GM19035 (cell line): ENCODE data around the gene ADNP2.
A peak's percentile ranks its signal among the peaks of the same experiment; 100 is the strongest.

Experiments
- ATAC-seq: cut with Tn5 transposase; IDR thresholded peaks from one replicate; pipeline ENCODE4 v1.9.1; 2021; ENCODE audit not compliant: unreplicated experiment

The ADNP2 gene

GRCh38 chr18:80106482-80107051 lies 2.5 kb upstream of the ADNP2 start:
- ATAC-seq, result no peak

DNA sequence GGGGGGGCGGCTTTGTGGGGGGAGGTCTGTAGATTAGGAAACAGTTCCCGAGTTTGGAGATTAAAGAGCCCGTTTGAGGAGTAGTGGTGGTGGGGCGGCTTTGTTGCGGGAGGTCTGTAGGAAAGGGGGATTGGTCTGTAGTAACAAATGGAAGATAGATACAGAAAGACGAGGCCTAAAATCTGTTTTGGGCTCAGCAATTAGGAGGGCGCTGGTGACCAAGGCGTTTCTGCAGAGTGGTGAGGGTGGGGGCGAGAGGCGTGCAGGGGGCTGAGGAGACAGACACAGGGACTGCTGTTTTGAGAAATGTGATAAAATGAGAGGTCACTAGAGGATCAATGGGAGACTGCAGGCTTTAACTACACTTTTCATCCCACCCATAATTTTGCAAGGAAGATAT lies 1.6 kb upstream of the ADNP2 start:
- no peak for ATAC-seq

DNA sequence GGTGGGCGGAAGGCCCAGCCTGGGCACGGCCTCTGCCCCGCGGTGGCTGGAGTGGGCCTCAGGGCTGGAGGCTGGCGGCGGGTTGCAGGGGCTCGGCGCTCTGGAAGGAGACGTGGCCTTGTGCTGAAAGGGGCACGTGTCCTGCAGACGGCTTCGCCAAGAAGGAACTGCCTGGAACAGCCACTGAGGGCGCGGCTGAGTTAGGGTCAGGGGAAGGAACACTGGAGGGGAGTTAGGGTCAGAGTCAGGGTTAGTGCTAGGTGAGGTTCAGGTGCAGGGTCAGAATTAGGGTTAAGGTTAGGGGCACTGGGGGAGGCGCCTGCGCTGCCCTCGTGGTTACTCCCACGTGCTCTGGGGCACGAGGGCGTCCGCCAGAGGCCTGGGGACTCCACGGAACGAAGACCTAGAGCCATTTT lies 933 bp upstream of the ADNP2 start:
- ATAC-seq, result no peak

DNA sequence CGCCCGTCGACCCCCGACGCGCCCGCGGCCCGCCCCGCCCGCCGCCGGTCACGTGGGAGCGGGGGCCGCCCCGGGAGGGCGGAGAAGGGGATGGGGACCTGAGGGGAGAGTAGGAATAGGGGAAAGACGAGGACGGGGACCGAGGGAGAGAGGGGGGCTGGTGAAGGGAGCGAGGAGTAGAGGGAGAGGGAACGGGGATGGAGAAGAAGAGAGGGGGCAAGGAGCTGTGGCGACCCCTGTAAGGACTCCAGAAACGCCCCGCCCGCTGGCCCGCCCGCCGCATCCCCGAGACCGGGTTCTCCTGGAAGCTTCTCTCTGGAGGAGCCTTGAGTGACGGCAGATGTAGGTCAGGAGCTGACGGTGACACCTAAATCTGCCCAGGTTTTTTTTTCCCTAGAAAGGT lies 615 bp downstream of the ADNP2 start:
- peak; percentile 30 for ATAC-seq

DNA sequence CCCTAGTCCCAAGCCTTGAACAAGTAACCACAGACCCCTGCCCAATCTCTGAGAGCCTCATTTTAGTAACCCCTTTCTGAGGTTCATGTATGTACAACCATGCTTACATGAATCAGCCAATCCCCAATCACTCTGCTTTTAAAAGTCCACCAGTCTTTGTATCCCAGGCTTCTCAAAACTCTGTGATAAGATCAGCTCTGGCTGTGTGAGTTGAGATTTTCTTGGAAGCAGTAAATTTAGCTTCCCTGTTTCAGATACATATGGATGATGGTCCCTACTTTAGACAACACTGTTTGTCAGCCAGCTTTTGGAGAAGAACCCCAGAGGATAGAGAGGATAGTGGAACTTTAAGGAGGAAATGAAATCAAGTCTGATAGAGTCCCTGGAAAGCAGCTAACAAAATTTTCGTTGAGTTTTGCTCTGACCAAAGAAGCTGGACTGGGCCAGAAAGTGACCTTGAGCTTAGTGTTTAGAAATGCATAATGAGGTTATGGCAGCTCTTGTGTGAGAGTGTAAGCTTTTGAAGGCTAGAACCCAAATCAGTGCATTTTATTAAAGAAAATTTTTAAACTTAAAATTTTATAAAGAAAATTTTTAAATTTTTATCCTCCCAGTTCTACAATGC lies 3.7 kb downstream of the ADNP2 start:
- ATAC-seq, result no peak

DNA sequence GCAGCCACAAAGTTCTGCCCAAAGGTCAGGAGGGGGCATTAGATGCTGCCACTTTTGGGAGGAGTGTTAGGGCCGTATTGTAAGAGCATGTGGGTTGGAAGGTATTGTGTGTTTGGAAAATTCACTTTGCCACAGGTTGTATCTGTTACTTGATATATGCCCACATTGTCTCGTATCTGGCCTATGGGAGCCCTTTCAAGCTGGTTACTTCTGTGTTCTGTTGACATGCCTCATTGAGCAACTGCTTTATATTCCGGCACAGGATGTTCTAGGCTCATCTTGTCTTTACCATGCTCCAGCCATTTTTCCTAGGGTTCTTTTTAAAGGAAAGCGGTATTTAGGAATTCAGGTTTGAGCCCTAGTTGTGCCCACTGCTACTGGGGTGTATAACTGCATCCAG lies 6.0 kb downstream of the ADNP2 start:
- no peak for ATAC-seq

DNA sequence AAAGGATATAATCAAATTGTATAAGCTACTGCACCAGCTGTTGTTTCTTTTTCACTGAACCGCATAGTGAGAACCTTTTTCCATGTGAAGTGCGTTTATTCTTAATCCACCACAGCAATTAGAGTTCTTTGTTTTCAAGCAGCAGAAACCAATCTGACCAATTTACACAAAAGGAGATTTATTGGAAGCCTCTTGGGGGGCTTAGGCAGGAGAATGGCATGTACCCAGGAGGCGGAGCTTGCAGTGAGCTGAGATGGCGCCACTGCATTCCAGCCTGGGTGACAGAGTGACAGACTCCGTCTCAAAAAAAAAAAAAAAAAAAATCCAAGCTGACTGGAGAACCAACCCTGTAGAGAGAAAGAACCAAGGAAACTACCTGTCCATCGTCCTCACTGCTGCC lies 10.0 kb downstream of the ADNP2 start:
- ATAC-seq, result no peak

DNA sequence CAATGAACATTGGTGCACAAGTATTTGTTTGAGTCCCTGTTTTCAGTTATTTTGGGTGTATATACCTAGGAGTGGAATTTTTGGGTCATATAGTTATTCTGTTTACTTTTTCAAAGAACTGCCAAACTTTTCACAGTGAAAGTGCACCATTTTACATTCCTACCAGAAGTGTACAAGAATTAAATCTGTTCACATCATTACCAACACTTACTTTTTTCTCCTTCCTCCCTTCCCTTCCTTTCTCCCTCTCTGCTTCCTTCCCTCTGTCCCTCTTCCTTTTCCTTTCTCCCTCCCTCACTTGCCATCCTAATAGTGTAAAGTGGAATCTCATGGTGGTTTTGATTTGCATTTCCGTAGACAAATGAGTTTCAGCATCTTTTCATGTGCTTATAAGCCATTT lies 11.9 kb downstream of the ADNP2 start:
- ATAC-seq, result no peak

GRCh38 chr18:80124131-80124530 lies 15.1 kb downstream of the ADNP2 start:
- ATAC-seq, result no peak

- ATAC-seq, result no peak
Observed at GRCh38 chr18:80126797-80127196, 17.7 kb downstream of the ADNP2 start.

- ATAC-seq, result no peak
Observed at GRCh38 chr18:80127635-80128034, 18.6 kb downstream of the ADNP2 start.

GRCh38 chr18:80129672-80130367 lies 20.8 kb downstream of the ADNP2 start:
- no peak for ATAC-seq

- no peak for ATAC-seq
Observed at GRCh38 chr18:80130555-80130954, 21.5 kb downstream of the ADNP2 start.

GRCh38 chr18:80132180-80132812 lies 23.2 kb downstream of the ADNP2 start:
- ATAC-seq, result no peak

GRCh38 chr18:80133124-80133523 lies 24.1 kb downstream of the ADNP2 start:
- ATAC-seq, result no peak

- ATAC-seq, result no peak
Observed at GRCh38 chr18:80135136-80135535, 26.1 kb downstream of the ADNP2 start.

DNA sequence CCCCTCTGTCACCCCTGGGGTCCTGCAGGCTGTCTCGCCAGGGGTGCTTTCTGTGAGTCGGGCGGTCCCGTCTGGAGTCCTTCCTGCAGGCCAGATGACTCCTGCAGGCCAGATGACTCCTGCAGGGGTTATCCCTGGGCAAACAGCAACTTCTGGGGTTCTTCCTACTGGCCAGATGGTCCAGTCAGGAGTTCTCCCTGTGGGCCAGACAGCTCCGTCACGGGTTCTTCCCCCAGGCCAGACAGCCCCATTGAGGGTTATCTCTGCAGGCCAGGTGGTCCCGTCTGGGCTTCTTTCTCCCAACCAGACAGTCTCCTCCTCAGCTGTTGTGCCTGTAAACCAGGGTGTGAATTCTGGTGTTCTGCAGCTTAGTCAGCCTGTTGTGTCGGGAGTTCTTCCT lies 27.6 kb downstream of the ADNP2 start:
- no peak for ATAC-seq

DNA sequence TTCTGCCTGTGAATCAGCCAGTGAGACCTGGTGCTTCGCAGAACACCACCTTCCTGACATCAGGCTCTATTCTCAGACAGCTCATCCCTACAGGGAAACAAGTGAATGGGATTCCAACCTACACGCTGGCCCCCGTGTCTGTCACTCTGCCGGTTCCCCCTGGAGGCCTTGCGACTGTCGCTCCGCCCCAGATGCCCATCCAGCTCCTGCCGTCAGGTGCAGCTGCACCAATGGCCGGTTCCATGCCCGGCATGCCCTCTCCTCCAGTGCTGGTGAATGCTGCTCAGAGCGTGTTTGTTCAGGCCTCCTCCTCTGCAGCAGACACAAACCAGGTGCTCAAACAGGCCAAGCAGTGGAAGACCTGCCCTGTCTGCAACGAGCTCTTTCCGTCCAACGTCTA lies 28.1 kb downstream of the ADNP2 start:
- ATAC-seq, result no peak

DNA sequence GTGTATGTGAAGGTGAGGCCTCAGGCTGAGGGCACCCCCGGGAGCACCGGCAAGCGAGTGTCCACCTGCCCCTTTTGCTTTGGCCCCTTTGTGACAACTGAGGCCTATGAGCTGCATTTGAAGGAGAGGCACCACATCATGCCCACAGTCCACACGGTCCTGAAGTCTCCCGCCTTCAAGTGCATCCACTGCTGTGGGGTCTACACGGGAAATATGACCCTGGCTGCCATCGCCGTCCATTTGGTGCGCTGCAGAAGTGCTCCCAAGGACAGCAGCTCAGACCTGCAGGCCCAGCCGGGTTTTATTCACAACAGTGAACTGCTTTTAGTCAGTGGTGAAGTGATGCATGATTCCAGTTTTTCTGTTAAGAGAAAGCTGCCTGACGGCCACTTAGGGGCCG lies 28.9 kb downstream of the ADNP2 start:
- no peak for ATAC-seq

GRCh38 chr18:80140455-80140985 lies 31.5 kb downstream of the ADNP2 start:
- no peak for ATAC-seq

- ATAC-seq, result no peak
Observed at GRCh38 chr18:80143881-80144280, 34.8 kb downstream of the ADNP2 start.
